ENCODE measurements around the gene TTC23. TPM values are rescaled to one million over a fixed set of nuclear protein-coding genes. Genes with fewer than 3 reads are reported as not detected.

The TTC23 gene
- total RNA-seq, 1 donor from 2014 or later: 45.3 TPM

GRCh38 chr15:99181545-99181971 is 67.8 kb downstream of the TTC23 start:
- Histone ChIP-seq H3K4me1 (peaks cover 5% of the 10 kb centered on the region), H3K4me3 (no peak overlapping the region), H3F3A (ENCODE audit: low read depth) (no peaks in the 10 kb centered on the region), H3K9ac (no peak overlapping the region), H4K20me1 (ENCODE audit: low read depth) (no peaks in the 10 kb centered on the region), H3K4me2 (no peak overlapping the region), H3K36me3 (no peaks in the 10 kb centered on the region), H3K79me2 (ENCODE audit: low read depth) (no peaks in the 10 kb centered on the region), H3K9me3 (ENCODE audit: low read depth) (no peaks in the 10 kb centered on the region), H3K27ac (no peak overlapping the region), H2AFZ (replicated peaks) (no peak overlapping the region), H3K27me3 (no peaks in the 10 kb centered on the region)
- TF ChIP-seq EZH2 (IDR thresholded peaks at IDR 0.05) (no peak), CTCF (IDR thresholded peaks at IDR 0.05) (no peak), EZH2phosphoT487 (IDR thresholded peaks at IDR 0.05) (no peak)
- Mint-ChIP-seq H3K9me3 (peaks cover 3% of the 10 kb centered on the region), H3K27ac (no peak overlapping the region), H3K4me1 (peaks cover 12% of the 10 kb centered on the region), H3K27me3 (ENCODE audit: insufficient read depth, low read depth) (peaks cover 3% of the 10 kb centered on the region), H3K4me3 (no peak overlapping the region), H3K36me3 (peaks cover 19% of the 10 kb centered on the region)
- DNase-seq (ENCODE audit: low spot score): no peak

- Histone ChIP-seq H3K4me1 (peaks cover 4% of the 10 kb centered on the region), H3K36me3 (no peaks in the 10 kb centered on the region), H3F3A (ENCODE audit: low read depth) (no peaks in the 10 kb centered on the region), H3K27me3 (no peaks in the 10 kb centered on the region), H3K4me2 (no peak overlapping the region), H3K9me3 (ENCODE audit: low read depth) (no peaks in the 10 kb centered on the region), H2AFZ (replicated peaks) (no peak overlapping the region), H3K79me2 (ENCODE audit: low read depth) (no peaks in the 10 kb centered on the region), H3K27ac (no peak overlapping the region), H3K9ac (no peak overlapping the region), H3K4me3 (no peak overlapping the region), H4K20me1 (ENCODE audit: low read depth) (no peaks in the 10 kb centered on the region)
- H3K36me3 Mint-ChIP-seq: peaks cover 19% of the 10 kb centered on the region
- no peak overlapping the region for H3K27ac Mint-ChIP-seq
- H3K4me1 Mint-ChIP-seq: peaks cover 12% of the 10 kb centered on the region
- H3K27me3 Mint-ChIP-seq (ENCODE audit: insufficient read depth, low read depth): peaks cover 3% of the 10 kb centered on the region
- H3K4me3 Mint-ChIP-seq: no peak overlapping the region
- peaks cover 3% of the 10 kb centered on the region for H3K9me3 Mint-ChIP-seq
- no peak for DNase-seq (ENCODE audit: low spot score)
- TF ChIP-seq EZH2phosphoT487 (IDR thresholded peaks at IDR 0.05) (no peak), EZH2 (IDR thresholded peaks at IDR 0.05) (no peak), CTCF (IDR thresholded peaks at IDR 0.05) (no peak)
These were observed 68.4 kb downstream of the TTC23 start for GRCh38 chr15:99180964-99181306.

GRCh38 chr15:99180086-99180963 is 69.1 kb downstream of the TTC23 start:
- Mint-ChIP-seq H3K4me3 (no peak overlapping the region), H3K27ac (no peak overlapping the region), H3K27me3 (ENCODE audit: insufficient read depth, low read depth) (peaks cover 3% of the 10 kb centered on the region), H3K36me3 (peaks cover 14% of the 10 kb centered on the region), H3K4me1 (peaks cover 12% of the 10 kb centered on the region), H3K9me3 (peaks cover 3% of the 10 kb centered on the region)
- H3K27me3 ChIP-seq: no peaks in the 10 kb centered on the region
- no peak overlapping the region for H2AFZ ChIP-seq (replicated peaks)
- H3K36me3 ChIP-seq: no peaks in the 10 kb centered on the region
- no peaks in the 10 kb centered on the region for H4K20me1 ChIP-seq (ENCODE audit: low read depth)
- no peak for DNase-seq (ENCODE audit: low spot score)
- H3K27ac ChIP-seq: no peak overlapping the region
- H3K9me3 ChIP-seq (ENCODE audit: low read depth): no peaks in the 10 kb centered on the region
- H3K79me2 ChIP-seq (ENCODE audit: low read depth): no peaks in the 10 kb centered on the region
- no peaks in the 10 kb centered on the region for H3K4me1 ChIP-seq
- H3F3A ChIP-seq (ENCODE audit: low read depth): no peaks in the 10 kb centered on the region
- H3K4me2 ChIP-seq: no peak overlapping the region
- TF ChIP-seq EZH2phosphoT487 (IDR thresholded peaks at IDR 0.05) (no peak), CTCF (IDR thresholded peaks at IDR 0.05) (no peak), EZH2 (IDR thresholded peaks at IDR 0.05) (no peak)
- no peak overlapping the region for H3K4me3 ChIP-seq
- H3K9ac ChIP-seq: no peak overlapping the region

Data from neural progenitor cell (in vitro differentiated cells).